Neural progenitor cell (in vitro differentiated cells): Measurements from ENCODE around the gene SPN. TPM values are rescaled to one million over a fixed set of nuclear protein-coding genes. Genes with fewer than 3 reads are reported as not detected.
"Not testable (repeated sequence)": the region's sequence is repeated elsewhere in the genome, so short reads cannot be mapped to it uniquely, and the experiment has no call there.

Experiments used
- DNase-seq: peaks from one replicate; pipeline ENCODE4 v3.0.0-alpha.2; 2016; ENCODE audit warnings: low spot score
- H2AFZ ChIP-seq: fragments of 200-600 bp; sonication (generic); replicated peaks from 2 replicates; pipeline ENCODE4 v1.6.1; 2016; ENCODE audit warnings: antibody characterized with exemption
- H3F3A ChIP-seq: fragments of 200-600 bp; sonication (generic); 2 replicates; pipeline ENCODE4 v1.6.1; 2016; ENCODE audit warnings: antibody characterized with exemption, low read depth
- H3K27ac ChIP-seq: fragments of 200-600 bp; sonication (generic); 2 replicates; pipeline ENCODE4 v1.5.1; 2016; ENCODE audit warnings: mild to moderate bottlenecking
- H3K27me3 ChIP-seq: fragments of 200-600 bp; sonication (generic); 2 replicates; pipeline ENCODE4 v1.6.1; 2016; ENCODE audit warnings: mild to moderate bottlenecking, moderate library complexity
- H3K36me3 ChIP-seq: fragments of 200-600 bp; sonication (generic); 2 replicates; pipeline ENCODE4 v1.5.1; 2016
- H3K4me1 ChIP-seq: fragments of 200-600 bp; sonication (generic); 2 replicates; pipeline ENCODE4 v1.6.1; 2016; ENCODE audit warnings: mixed run types
- H3K4me2 ChIP-seq: fragments of 200-600 bp; sonication (generic); 2 replicates; pipeline ENCODE4 v1.6.1; 2016
- H3K4me3 ChIP-seq: fragments of 200-600 bp; sonication (generic); 2 replicates; pipeline ENCODE4 v1.5.1; 2016
- H3K79me2 ChIP-seq: fragments of 200-600 bp; sonication (generic); 2 replicates; pipeline ENCODE4 v1.6.1; 2016; ENCODE audit warnings: low read depth
- H3K9ac ChIP-seq: fragments of 200-600 bp; sonication (generic); 2 replicates; pipeline ENCODE4 v1.6.1; 2016
- H3K9me3 ChIP-seq: fragments of 200-600 bp; sonication (generic); 2 replicates; pipeline ENCODE4 v1.5.1; 2016; ENCODE audit warnings: low read depth
- H4K20me1 ChIP-seq: fragments of 200-600 bp; sonication (generic); 2 replicates; pipeline ENCODE4 v1.6.1; 2016; ENCODE audit warnings: low read depth
- H3K27ac Mint-ChIP-seq: 3 replicates; pipeline ENCODE4 v1.8.0; 2021; ENCODE audit warnings: mixed read lengths
- H3K27me3 Mint-ChIP-seq: 2 replicates; pipeline ENCODE4 v1.8.0; 2022; ENCODE audit warnings: low read depth, mild to moderate bottlenecking, inconsistent platforms, moderate library complexity, mixed read lengths; ENCODE audit not compliant: insufficient read depth
- H3K36me3 Mint-ChIP-seq: 3 replicates; pipeline ENCODE4 v1.8.0; 2021; ENCODE audit warnings: mixed read lengths
- H3K4me1 Mint-ChIP-seq: 3 replicates; pipeline ENCODE4 v1.8.0; 2021; ENCODE audit warnings: mixed read lengths
- H3K4me3 Mint-ChIP-seq: 3 replicates; pipeline ENCODE4 v1.8.0; 2021; ENCODE audit warnings: mild to moderate bottlenecking, moderate library complexity, mixed read lengths
- H3K9me3 Mint-ChIP-seq: 3 replicates; pipeline ENCODE4 v1.8.0; 2020; ENCODE audit warnings: mixed read lengths
- CTCF ChIP-seq: fragments of 200-600 bp; sonication (generic); IDR thresholded peaks from 2 replicates; pipeline ENCODE4 v1.5.1; 2017; ENCODE audit warnings: antibody characterized with exemption, mild to moderate bottlenecking
- EZH2 ChIP-seq: fragments of 200-600 bp; sonication (generic); IDR thresholded peaks from 2 replicates; pipeline ENCODE4 v1.6.1; 2017; ENCODE audit warnings: antibody characterized with exemption, mild to moderate bottlenecking, moderate library complexity
- EZH2phosphoT487 ChIP-seq: fragments of 200-600 bp; sonication (generic); IDR thresholded peaks from 2 replicates; pipeline ENCODE4 v1.6.1; 2017; ENCODE audit warnings: antibody characterized with exemption
- total RNA-seq: library from RNA; depleted of rRNA; stranded (reverse); fragments of >200 nt; gene quantifications from 2 replicates; pipeline ENCODE4 v1.2.3, GENCODE V29; 2015; ENCODE audit warnings: low replicate concordance

Gene SPN
- total RNA-seq, 1 donor from 2014 or later = 0.02 TPM

- no peak overlapping the region for H3K4me2 ChIP-seq
- no peak for TF ChIP-seq EZH2phosphoT487
- no peak for TF ChIP-seq CTCF
- TF ChIP-seq EZH2 = no peak
- peaks cover 3% of the 10 kb centered on the region for H3K27me3 Mint-ChIP-seq
- H3K9ac ChIP-seq = no peak overlapping the region
- no peak overlapping the region for H3K27ac Mint-ChIP-seq
- no peaks in the 10 kb centered on the region for H3K9me3 Mint-ChIP-seq
- H2AFZ ChIP-seq = no peak overlapping the region
- no peaks in the 10 kb centered on the region for H4K20me1 ChIP-seq
- H3F3A ChIP-seq = peaks cover 8% of the 10 kb centered on the region
- H3K4me3 ChIP-seq = no peak overlapping the region
- H3K36me3 Mint-ChIP-seq = no peaks in the 10 kb centered on the region
- no peak for DNase-seq
- peaks cover 7% of the 10 kb centered on the region for H3K4me1 ChIP-seq
- H3K9me3 ChIP-seq = no peaks in the 10 kb centered on the region
- no peaks in the 10 kb centered on the region for H3K79me2 ChIP-seq
- no peaks in the 10 kb centered on the region for H3K36me3 ChIP-seq
- no peaks in the 10 kb centered on the region for H3K27me3 ChIP-seq
- no peak overlapping the region for H3K4me3 Mint-ChIP-seq
- H3K4me1 Mint-ChIP-seq = peaks cover 12% of the 10 kb centered on the region
- H3K27ac ChIP-seq = no peak overlapping the region
Measured at GRCh38 chr16:29651774-29652349, 11.2 kb upstream of the SPN start.

- no peaks in the 10 kb centered on the region for H3K79me2 ChIP-seq
Measured at GRCh38 chr16:29653471-29653870, 9.6 kb upstream of the SPN start.

GRCh38 chr16:29653890-29654289 is 9.2 kb upstream of the SPN start:
- not testable (repeated sequence) for H3K4me1 ChIP-seq, H3K36me3 ChIP-seq, H3K9me3 ChIP-seq, H3K27me3 Mint-ChIP-seq, H3K36me3 Mint-ChIP-seq, H3K9ac ChIP-seq, H3K27ac ChIP-seq, H3K27me3 ChIP-seq, H3K4me2 ChIP-seq, H3K79me2 ChIP-seq, H3K9me3 Mint-ChIP-seq, H4K20me1 ChIP-seq, H3K27ac Mint-ChIP-seq, H3K4me3 Mint-ChIP-seq, DNase-seq, H3K4me3 ChIP-seq, H3F3A ChIP-seq
- peak overlapping the region; percentile 10 for H2AFZ ChIP-seq
- peaks cover 12% of the 10 kb centered on the region for H3K4me1 Mint-ChIP-seq

More at GRCh38 chr16:29653471-29653870, 9.6 kb upstream of the SPN start:
- TF ChIP-seq EZH2 (no peak), CTCF (no peak), EZH2phosphoT487 (no peak)
- H3K27ac ChIP-seq = no peak overlapping the region
- no peaks in the 10 kb centered on the region for H3K36me3 ChIP-seq
- H3K4me2 ChIP-seq = no peak overlapping the region
- peak overlapping the region; percentile 10 for H2AFZ ChIP-seq
- H3K27me3 ChIP-seq = no peaks in the 10 kb centered on the region
- DNase-seq = no peak
- H4K20me1 ChIP-seq = no peaks in the 10 kb centered on the region
- peaks cover 7% of the 10 kb centered on the region for H3K4me1 ChIP-seq
- Mint-ChIP-seq H3K4me1 (peaks cover 12% of the 10 kb centered on the region), H3K36me3 (no peaks in the 10 kb centered on the region), H3K9me3 (no peaks in the 10 kb centered on the region), H3K4me3 (no peak overlapping the region), H3K27me3 (peaks cover 3% of the 10 kb centered on the region), H3K27ac (peak overlapping the region; percentile 83)
- peaks cover 8% of the 10 kb centered on the region for H3F3A ChIP-seq
- H3K4me3 ChIP-seq = no peak overlapping the region
- no peak overlapping the region for H3K9ac ChIP-seq
- H3K9me3 ChIP-seq = no peaks in the 10 kb centered on the region

- Histone ChIP-seq H4K20me1 (no peaks in the 10 kb centered on the region), H3K9me3 (no peaks in the 10 kb centered on the region), H2AFZ (no peak overlapping the region), H3K27ac (no peak overlapping the region), H3K27me3 (no peaks in the 10 kb centered on the region), H3K4me3 (no peak overlapping the region), H3K9ac (no peak overlapping the region), H3K79me2 (no peaks in the 10 kb centered on the region), H3F3A (no peaks in the 10 kb centered on the region), H3K36me3 (no peaks in the 10 kb centered on the region), H3K4me2 (no peak overlapping the region), H3K4me1 (no peaks in the 10 kb centered on the region)
- Mint-ChIP-seq H3K27ac (no peak overlapping the region), H3K27me3 (peaks cover 5% of the 10 kb centered on the region), H3K4me1 (peaks cover 7% of the 10 kb centered on the region), H3K36me3 (no peaks in the 10 kb centered on the region), H3K9me3 (no peaks in the 10 kb centered on the region), H3K4me3 (no peak overlapping the region)
- DNase-seq = no peak
- TF ChIP-seq CTCF (no peak), EZH2phosphoT487 (no peak)
Measured at GRCh38 chr16:29656688-29657523, 6.1 kb upstream of the SPN start.
